HepG2 (cell line): Measurements from ENCODE around the gene TMBIM1. TPM values are rescaled to one million over a fixed set of nuclear protein-coding genes. Genes with fewer than 3 reads are reported as not detected.

Source experiments
- ARID4A ChIP-seq: sonication (generic); formaldehyde crosslinking; IDR thresholded peaks from 2 replicates; pipeline ENCODE4 v1.5.0; 2020; ENCODE audit warnings: mild to moderate bottlenecking, missing genetic modification reagents, borderline replicate concordance
- BATF2 ChIP-seq: sonication (generic); formaldehyde crosslinking; IDR thresholded peaks from 2 replicates; pipeline ENCODE4 v1.8.0; 2022; ENCODE audit warnings: mild to moderate bottlenecking, missing genetic modification reagents, moderate library complexity
- BRF2 ChIP-seq: sonication (generic); formaldehyde crosslinking; IDR thresholded peaks from 2 replicates; pipeline ENCODE4 v1.8.1; 2022; ENCODE audit warnings: mild to moderate bottlenecking, missing genetic modification reagents
- CCAR2 ChIP-seq: fragments of 200-400 bp; formaldehyde crosslinking; optimal IDR thresholded peaks from 2 replicates; pipeline ENCODE3; 2018; ENCODE audit warnings: low read depth, mild to moderate bottlenecking, low read length, moderate library complexity
- CREM ChIP-seq, 2 experiments: sonication (generic) in 1 of 2; formaldehyde crosslinking in 1 of 2; IDR thresholded peaks; 2 replicates each; pipeline versions ENCODE4 v1.4.0 to v1.6.1; 2016 to 2020; ENCODE audit warnings: antibody characterized with exemption in 1 of 2, mild to moderate bottlenecking in 1 of 2, missing genetic modification reagents in 1 of 2
- ETV5 ChIP-seq: IDR thresholded peaks from 2 replicates; pipeline ENCODE4 v1.6.1; 2018; ENCODE audit warnings: missing biosample characterization, missing genetic modification reagents, inconsistent platforms, borderline replicate concordance
- EZH2 ChIP-seq: conservative IDR thresholded peaks from 2 replicates; pipeline ENCODE4 v1.6.1; 2012; ENCODE audit warnings: mild to moderate bottlenecking, low read depth, low read length, moderate library complexity
- FOXO1 ChIP-seq: sonication (generic); formaldehyde crosslinking; IDR thresholded peaks from 2 replicates; pipeline ENCODE4 v1.4.0; 2020; ENCODE audit warnings: missing genetic modification reagents
- GABPA ChIP-seq, 2 experiments: IDR thresholded peaks; 2 replicates each; pipeline ENCODE4 v1.6.1; 2011 to 2016; ENCODE audit warnings: low read depth in 2 of 2, low read length in 1 of 2, missing biosample characterization in 1 of 2, missing genetic modification characterization in 1 of 2
- KLF6 ChIP-seq: IDR thresholded peaks from 2 replicates; pipeline ENCODE4 v1.8.0; 2016; ENCODE audit warnings: missing biosample characterization, missing genetic modification reagents
- POGZ ChIP-seq: sonication (generic); formaldehyde crosslinking; IDR thresholded peaks from 2 replicates; pipeline ENCODE4 v1.4.0; 2020; ENCODE audit warnings: mild to moderate bottlenecking, missing genetic modification reagents
- SUZ12 ChIP-seq: fragments of 150-350 bp; IDR thresholded peaks from 2 replicates; pipeline ENCODE4 v1.6.1; 2014; ENCODE audit warnings: low read depth, low read length
- ZBTB33 ChIP-seq: sonication (generic); formaldehyde crosslinking; IDR thresholded peaks from 2 replicates; pipeline ENCODE4 v1.4.0; 2020; ENCODE audit warnings: missing genetic modification reagents
- ZFP36L2 ChIP-seq: sonication (generic); formaldehyde crosslinking; IDR thresholded peaks from 2 replicates; pipeline ENCODE4 v1.4.0; 2020; ENCODE audit warnings: missing genetic modification reagents
- ZGPAT ChIP-seq: IDR thresholded peaks from 2 replicates; pipeline ENCODE4 v1.6.1; 2016; ENCODE audit warnings: mild to moderate bottlenecking
- ZNF224 ChIP-seq: sonication (generic); formaldehyde crosslinking; IDR thresholded peaks from 2 replicates; pipeline ENCODE4 v1.5.0; 2020; ENCODE audit warnings: mild to moderate bottlenecking, missing genetic modification reagents
- ZNF317 ChIP-seq: sonication (generic); formaldehyde crosslinking; IDR thresholded peaks from 2 replicates; pipeline ENCODE4 v1.5.0; 2020; ENCODE audit warnings: mild to moderate bottlenecking, missing genetic modification reagents
- ZNF446 ChIP-seq: sonication (generic); formaldehyde crosslinking; IDR thresholded peaks from 2 replicates; pipeline ENCODE4 v1.5.0; 2020; ENCODE audit warnings: mild to moderate bottlenecking, missing genetic modification reagents
- ZNF709 ChIP-seq: sonication (generic); formaldehyde crosslinking; IDR thresholded peaks from 2 replicates; pipeline ENCODE4 v1.5.0; 2020; ENCODE audit warnings: mild to moderate bottlenecking, missing genetic modification reagents
- ZNF720 ChIP-seq: sonication (generic); formaldehyde crosslinking; IDR thresholded peaks from 2 replicates; pipeline ENCODE4 v1.4.0; 2020; ENCODE audit warnings: missing genetic modification reagents
- polyA plus RNA-seq, 8 experiments: library from polyadenylated mRNA; depleted of rRNA in 3 of 8; stranded (reverse) in 7 of 8; unstranded in 1 of 8; fragments of >200 nt; fragmentation: Illumina TruSeq in 4 of 8; extraction: Trizol in 4 of 8; gene quantifications; 2 replicates each; pipeline versions ENCODE4 v1.2.1 to v1.2.3, GENCODE V29; 2011 to 2016; ENCODE audit warnings: low read depth in 4 of 8, missing spikeins in 1 of 8, mixed read lengths in 1 of 8; ENCODE audit not compliant: insufficient read depth in 1 of 8
- total RNA-seq, 5 experiments: library from RNA; depleted of rRNA; stranded (reverse); fragments of >200 nt; fragmentation: Illumina TruSeq; extraction: Trizol; gene quantifications; 2 replicates each; pipeline ENCODE4 v1.2.3, GENCODE V29; 2016; ENCODE audit warnings: low read depth in 1 of 5

TMBIM1 gene
- total and polyA plus RNA-seq, 2 of the 13 experiments (the other 11 are each of a cell fraction or from before 2014, with no cell fraction given): 127 to 139 TPM

GRCh38 chr2:218301176-218301819 lies 9.0 kb upstream of the TMBIM1 start (continued):
- TF ChIP-seq ZBTB33 (peak; percentile 65; the same call in 1 of the 2 replicates), SUZ12 (no peak), ETV5 (CRISPR knock-in tag) (peak; percentile 62; the same call in 1 of the 2 replicates), EZH2 (no peak), FOXO1 (peak; percentile 32; the same call in 1 of the 2 replicates), KLF6 (CRISPR knock-in tag) (peak; percentile 61; the same call in 1 of the 2 replicates), POGZ (CRISPR knock-in tag) (peak; percentile 84), ZNF446 (CRISPR knock-in tag) (no peak), ZNF709 (CRISPR knock-in tag) (no peak), ZNF224 (CRISPR knock-in tag) (no peak), BRF2 (CRISPR knock-in tag) (no peak), ZGPAT (CRISPR knock-in tag) (peak; percentile 72), CREM (IDR thresholded peaks at IDR 0.05) (no peak), CREM (CRISPR knock-in tag; IDR thresholded peaks at IDR 0.05) (no peak), ARID4A (CRISPR knock-in tag) (peak; percentile 51; the same call in 1 of the 2 replicates), BATF2 (CRISPR knock-in tag) (no peak), GABPA (IDR thresholded peaks at IDR 0.05; ENCODE audit: low read depth, low read length) (no peak), GABPA (CRISPR knock-in tag; IDR thresholded peaks at IDR 0.05; ENCODE audit: low read depth) (0 out of 2 replicates have a peak, but pooled peaks have one; percentile 35), ZFP36L2 (CRISPR knock-in tag) (no peak), ZNF317 (CRISPR knock-in tag) (peak; percentile 50; the same call in 1 of the 2 replicates), ZNF720 (no peak), CCAR2 (no peak)
